H1 (cell line): ENCODE measurements around the gene CUTA. TPM values are rescaled to one million over a fixed set of nuclear protein-coding genes. Genes with fewer than 3 reads are reported as not detected.

Experiments
- CTCF ChIA-PET: fragments of 300-600 bp; sonication (Branson Sonifier 250); formaldehyde crosslinking; loops from one replicate; lab custom pipeline; 2021; ENCODE audit not compliant: partially characterized antibody; lab: Charles Lee
- POLR2A ChIA-PET: fragments of 300-600 bp; sonication (Branson Sonifier 250); formaldehyde crosslinking; loops from one replicate; lab custom pipeline; 2021; ENCODE audit warnings: inconsistent platforms; ENCODE audit not compliant: partially characterized antibody; lab: Charles Lee
- DNase-seq, 2 experiments: peaks; one replicate each; pipeline versions ENCODE4 v3.0.0 to v3.0.0-alpha.2; 2010 to 2022; ENCODE audit warnings: low spot score in 2 of 2, low read depth in 1 of 2, mixed read lengths in 1 of 2
- FAIRE-seq: peaks from 2 replicates; lab custom pipeline; 2011; peaks lifted over from hg19 to GRCh38; lab: Jason Lieb, UNC
- H2AFZ ChIP-seq: 2 replicates; pipeline ENCODE4 v1.8.1; 2012; ENCODE audit warnings: low read length, inconsistent platforms
- H2AK5ac ChIP-seq: 2 replicates; pipeline ENCODE4 v1.6.1; 2013; ENCODE audit warnings: low read depth, low read length
- H2BK120ac ChIP-seq: replicated peaks from 2 replicates; pipeline ENCODE3; 2013; ENCODE audit warnings: low read depth, low read length, inconsistent platforms
- H2BK12ac ChIP-seq: 2 replicates; pipeline ENCODE4 v1.6.1; 2013; ENCODE audit warnings: low read depth, low read length
- H2BK15ac ChIP-seq: 2 replicates; pipeline ENCODE4 v1.6.1; 2013; ENCODE audit warnings: low read length
- H2BK20ac ChIP-seq: 2 replicates; pipeline ENCODE4 v1.6.1; 2013; ENCODE audit warnings: low read length
- H2BK5ac ChIP-seq: 2 replicates; pipeline ENCODE4 v1.6.1; 2013; ENCODE audit warnings: low read depth, low read length
- H3K14ac ChIP-seq: 2 replicates; pipeline ENCODE4 v1.6.1; 2013; ENCODE audit warnings: inconsistent platforms; ENCODE audit not compliant: insufficient read length
- H3K18ac ChIP-seq: 2 replicates; pipeline ENCODE4 v1.6.1; 2013; ENCODE audit warnings: low read length; ENCODE audit errors: extremely low read depth
- H3K23ac ChIP-seq: 2 replicates; pipeline ENCODE4 v1.6.1; 2013; ENCODE audit warnings: inconsistent platforms; ENCODE audit not compliant: insufficient read length
- H3K23me2 ChIP-seq: 2 replicates; pipeline ENCODE4 v1.6.1; 2013; ENCODE audit warnings: low read depth, low read length
- H3K27ac ChIP-seq: 2 replicates; pipeline ENCODE4 v1.6.1; 2011; ENCODE audit warnings: low read depth, low read length, inconsistent platforms
- H3K27me3 ChIP-seq, 4 experiments: replicated peaks in 1 of 4; 1 replicate in 1 of 4; 2 replicates in 3 of 4; pipeline versions ENCODE4 v1.6.1 to v1.8.1; 2011 to 2013; ENCODE audit warnings: low read length in 3 of 4, mild to moderate bottlenecking in 3 of 4, inconsistent platforms in 2 of 4, mixed read lengths in 2 of 4, moderate library complexity in 1 of 4; ENCODE audit not compliant: control insufficient read depth in 3 of 4, insufficient read depth in 3 of 4; ENCODE audit errors: extremely low read depth in 1 of 4
- H3K36me3 ChIP-seq, 4 experiments: 2 replicates each; pipeline versions ENCODE4 v1.6.1 to v1.8.1; 2011 to 2013; ENCODE audit warnings: mild to moderate bottlenecking in 4 of 4, low read length in 3 of 4, moderate library complexity in 2 of 4, control low read depth in 1 of 4, inconsistent platforms in 1 of 4; ENCODE audit not compliant: insufficient read depth in 4 of 4, control insufficient read depth in 2 of 4
- H3K4ac ChIP-seq: replicated peaks from 2 replicates; pipeline ENCODE3; 2013; ENCODE audit warnings: low read length, low read depth, mixed read lengths, inconsistent platforms; ENCODE audit not compliant: insufficient read length
- H3K4me1 ChIP-seq, 4 experiments: replicated peaks in 1 of 4; 1 replicate in 1 of 4; 2 replicates in 3 of 4; pipeline versions ENCODE4 v1.6.1 to v1.8.1; 2011 to 2013; ENCODE audit warnings: low read length in 3 of 4, inconsistent platforms in 2 of 4, mixed read lengths in 1 of 4; ENCODE audit not compliant: insufficient read depth in 4 of 4, control insufficient read depth in 3 of 4
- H3K4me2 ChIP-seq, 2 experiments: 2 replicates each; pipeline versions ENCODE4 v1.6.1 to v1.8.1; 2011 to 2013; ENCODE audit warnings: low read depth in 2 of 2, low read length in 2 of 2, control low read depth in 1 of 2, inconsistent platforms in 1 of 2, mild to moderate bottlenecking in 1 of 2; ENCODE audit not compliant: insufficient read depth in 1 of 2
- H3K4me3 ChIP-seq, 4 experiments: fragments of 200-600, 300-600 bp in 1 of 4; sonication (generic), shearing (Covaris generic), sonication (Bioruptor Twin) in 1 of 4; 2 replicates each; pipeline versions ENCODE4 v1.5.1 to v1.8.1; 2011 to 2016; ENCODE audit warnings: low read length in 4 of 4, low read depth in 3 of 4, control low read depth in 2 of 4, inconsistent platforms in 2 of 4, mild to moderate bottlenecking in 2 of 4, mixed read lengths in 1 of 4, moderate library complexity in 1 of 4; ENCODE audit not compliant: insufficient read depth in 2 of 4; ENCODE audit errors: extremely low read depth in 1 of 4
- H3K56ac ChIP-seq: replicated peaks from 2 replicates; pipeline ENCODE3; 2013; ENCODE audit warnings: low read depth, mild to moderate bottlenecking, mixed read lengths, low read length, inconsistent platforms; ENCODE audit not compliant: insufficient read length
- H3K79me1 ChIP-seq: 2 replicates; pipeline ENCODE4 v1.6.1; 2013; ENCODE audit warnings: low read depth, low read length, control low read depth
- H3K79me2 ChIP-seq, 2 experiments: 2 replicates each; pipeline versions ENCODE4 v1.6.1 to v1.8.1; 2012 to 2013; ENCODE audit warnings: low read length in 2 of 2, mild to moderate bottlenecking in 2 of 2, inconsistent platforms in 1 of 2; ENCODE audit not compliant: insufficient read depth in 2 of 2, control insufficient read depth in 1 of 2
- H3K9ac ChIP-seq, 4 experiments: replicated peaks in 1 of 4; 1 replicate in 1 of 4; 2 replicates in 3 of 4; pipeline versions ENCODE4 v1.6.1 to v1.8.1; 2011 to 2013; ENCODE audit warnings: low read depth in 3 of 4, low read length in 3 of 4, control low read depth in 2 of 4, mild to moderate bottlenecking in 2 of 4, moderate library complexity in 2 of 4, inconsistent platforms in 1 of 4; ENCODE audit errors: extremely low read depth in 1 of 4
- H3K9me3 ChIP-seq, 2 experiments: 2 replicates each; pipeline versions ENCODE4 v1.6.1 to v1.8.1; 2012 to 2013; ENCODE audit warnings: mild to moderate bottlenecking in 2 of 2, moderate library complexity in 2 of 2, control low read depth in 1 of 2, inconsistent platforms in 1 of 2, low read depth in 1 of 2, low read length in 1 of 2, mixed read lengths in 1 of 2; ENCODE audit not compliant: insufficient read depth in 2 of 2
- H4K20me1 ChIP-seq, 2 experiments: replicated peaks in 1 of 2; 2 replicates each; pipeline versions ENCODE3 to v1.8.1; 2011 to 2013; ENCODE audit warnings: inconsistent platforms in 2 of 2, low read length in 2 of 2, mild to moderate bottlenecking in 1 of 2; ENCODE audit not compliant: insufficient read depth in 2 of 2, control insufficient read depth in 1 of 2
- H4K5ac ChIP-seq: 2 replicates; pipeline ENCODE4 v1.6.1; 2013; ENCODE audit warnings: low read length, low read depth, mixed read lengths, inconsistent platforms; ENCODE audit not compliant: insufficient read length
- H4K8ac ChIP-seq: 2 replicates; pipeline ENCODE4 v1.8.0; 2013; ENCODE audit warnings: mild to moderate bottlenecking, moderate library complexity, low read length, inconsistent platforms; ENCODE audit not compliant: insufficient read depth; ENCODE audit errors: extremely low read depth
- H4K91ac ChIP-seq: replicated peaks from 2 replicates; pipeline ENCODE3; 2013; ENCODE audit warnings: low read length, mixed read lengths, inconsistent platforms; ENCODE audit not compliant: insufficient read length
- BACH1 ChIP-seq: IDR thresholded peaks from 2 replicates; pipeline ENCODE4 v1.6.1; 2012; ENCODE audit warnings: low read length, improper control_type of control experiment
- CEBPB ChIP-seq: IDR thresholded peaks from 2 replicates; pipeline ENCODE4 v1.6.1; 2012; ENCODE audit warnings: low read depth, low read length
- CTCF ChIP-seq, 3 experiments: IDR thresholded peaks; 1 replicate in 2 of 3; 2 replicates in 1 of 3; pipeline versions ENCODE4 v1.5.1 to v1.6.1; 2011; ENCODE audit warnings: low read length in 3 of 3, mild to moderate bottlenecking in 3 of 3, inconsistent platforms in 2 of 3, low read depth in 1 of 3, moderate library complexity in 1 of 3; ENCODE audit not compliant: insufficient read depth in 1 of 3; ENCODE audit errors: control extremely low read depth in 1 of 3
- EGR1 ChIP-seq: IDR thresholded peaks from 2 replicates; pipeline ENCODE4 v1.6.1; 2011; ENCODE audit warnings: low read depth, low read length, borderline replicate concordance
- GTF2F1 ChIP-seq: IDR thresholded peaks from 2 replicates; pipeline ENCODE4 v1.6.1; 2012; ENCODE audit warnings: low read depth, low read length, improper control_type of control experiment, borderline replicate concordance
- POU5F1 ChIP-seq: IDR thresholded peaks from 2 replicates; pipeline ENCODE4 v1.6.1; 2011; ENCODE audit warnings: low read depth, mild to moderate bottlenecking, low read length, moderate library complexity
- SIX5 ChIP-seq: IDR thresholded peaks from 2 replicates; pipeline ENCODE4 v1.6.1; 2011; ENCODE audit warnings: mild to moderate bottlenecking, low read depth, low read length
- SP1 ChIP-seq: IDR thresholded peaks from 2 replicates; pipeline ENCODE4 v1.6.1; 2011; ENCODE audit warnings: low read depth, low read length
- TAF1 ChIP-seq: IDR thresholded peaks from 2 replicates; pipeline ENCODE4 v1.6.1; 2011; ENCODE audit warnings: mild to moderate bottlenecking, low read depth, low read length
- TAF7 ChIP-seq: optimal IDR thresholded peaks from 2 replicates; pipeline ENCODE3; 2011; ENCODE audit warnings: low read depth, mild to moderate bottlenecking, inconsistent platforms, low read length, moderate library complexity, borderline replicate concordance
- WGBS, 2 experiments: shearing (Covaris generic) in 1 of 2; methylation state at CpG; one replicate each; pipeline versions ENCODE4 v1.1.6 to v1.1.7; 2013 to 2015; ENCODE audit warnings: low lambda C conversion rate in 2 of 2, mixed read lengths in 2 of 2, inconsistent platforms in 1 of 2, low coverage in 1 of 2, missing lambda C conversion rate in 1 of 2; ENCODE audit not compliant: insufficient replicate concordance in 2 of 2, insufficient coverage in 1 of 2, insufficient read length in 1 of 2; ENCODE audit errors: extremely low coverage in 1 of 2, missing lambda C conversion rate in 1 of 2; 5-methylcytosine and 5-hydroxymethylcytosine counted together
- polyA plus RNA-seq, 7 experiments: library from polyadenylated mRNA; depleted of rRNA in 3 of 7; stranded (reverse) in 5 of 7; unstranded in 2 of 7; fragments of >200 nt in 5 of 7; fragments of 200-250 nt in 2 of 7; gene quantifications; 1 replicate in 5 of 7; 2 replicates in 1 of 7; 4 replicates in 1 of 7; pipeline versions ENCODE4 v1.2.1 to v1.2.3, GENCODE V29; 2011 to 2013; ENCODE audit warnings: missing spikeins in 2 of 7, mixed read lengths in 2 of 7
- total RNA-seq: library from RNA; stranded (reverse); fragmentation: NEBNext Ultra II Directional; extraction: Animal tissue kit (Norgen Biotek cat#: 25700); gene quantifications from 2 replicates; pipeline ENCODE4 v1.2.1, GENCODE V29; 2021

Gene CUTA
- total and polyA plus RNA-seq, 2 of the 8 experiments (the other 6 are each of a cell fraction or from before 2014, with no cell fraction given): 297 to 460 TPM

GRCh38 chr6:33438978-33439594 is 21.2 kb upstream of the CUTA start:
- peaks cover 0 to 24% of the 10 kb centered on the region in 2 experiments; a peak in 2 of 4 replicates for H3K79me2 ChIP-seq
- no peak overlapping the region for H2BK20ac ChIP-seq
- peaks cover 51 to 89% (median 78%) of the 10 kb centered on the region in 4 experiments for H3K36me3 ChIP-seq
- H3K56ac ChIP-seq: no peak overlapping the region
- no peak overlapping the region for H3K9ac ChIP-seq
- H3K79me1 ChIP-seq: no peaks in the 10 kb centered on the region; the same call in 1 of the 2 replicates
- H4K8ac ChIP-seq: no peak overlapping the region
- FAIRE-seq (no peak), DNase-seq (no peak)
- no peak overlapping the region for H3K4me3 ChIP-seq
- no peak overlapping the region for H3K23ac ChIP-seq
- H4K91ac ChIP-seq: no peak overlapping the region
- H2AFZ ChIP-seq: no peak overlapping the region
- no peak overlapping the region for H4K5ac ChIP-seq
- no peak overlapping the region for H3K14ac ChIP-seq
- no peak overlapping the region for H3K18ac ChIP-seq
- H2BK15ac ChIP-seq: no peak overlapping the region
- WGBS, 2 experiments: 94% methylated on average over 3 of the region's 3 CpGs; no CpG with 5 or more reads in 1 of the 2 experiments
- no peak overlapping the region for H2AK5ac ChIP-seq
- H3K23me2 ChIP-seq: no peaks in the 10 kb centered on the region
- peaks cover 4 to 29% of the 10 kb centered on the region in 2 experiments for H4K20me1 ChIP-seq
- no peaks in the 10 kb centered on the region for H3K27me3 ChIP-seq
- H3K4me1 ChIP-seq: peaks cover 0 to 1% (median under 1%) of the 10 kb centered on the region in 4 experiments; a peak in 2 of 7 replicates
- CTCF ChIA-PET: interaction anchor here (0.7 to 4.7 kb wide), 5 partner anchors 9 to 55 kb away, joined by 3 to 22 read pairs (median 6); no protein-coding TSS in a partner anchor
- H3K27ac ChIP-seq: no peak overlapping the region
- no peak overlapping the region for H2BK12ac ChIP-seq
- H3K4ac ChIP-seq: no peak overlapping the region
- no peak overlapping the region for H2BK5ac ChIP-seq
- no peak overlapping the region for H3K4me2 ChIP-seq
- H3K9me3 ChIP-seq: no peaks in the 10 kb centered on the region; a peak in 1 of 4 replicates
- H2BK120ac ChIP-seq: no peak overlapping the region
- POLR2A ChIA-PET: interaction anchor here (1.0 to 14.8 kb wide), 7 partner anchors 8 to 132 kb away, joined by 3 to 381 read pairs (median 5); partner anchors contain the start of genes CUTA and ZBTB9
- TF ChIP-seq SP1 (no peak), POU5F1 (no peak), GTF2F1 (no peak), SIX5 (no peak), EGR1 (no peak), TAF1 (no peak), TAF7 (no peak), CEBPB (no peak), BACH1 (no peak), CTCF (IDR thresholded peaks at IDR 0.05; ENCODE audit: control extremely low read depth in 1 of 3, insufficient read depth in 1 of 3, low read depth in 1 of 3, low read length in 3 of 3) (no peak)
